Skeletal muscle tissue (tissue), 4 donors: ENCODE measurements around the gene TRPC4AP. TPM values are rescaled to one million over a fixed set of nuclear protein-coding genes. Genes with fewer than 3 reads are reported as not detected.
A peak's percentile ranks its signal among the peaks of the same experiment; 100 is the strongest.
"Not testable (repeated sequence)": the region's sequence is repeated elsewhere in the genome, so short reads cannot be mapped to it uniquely, and the experiment has no call there.

Experiments
- H3K27ac ChIP-seq: one replicate; pipeline ENCODE4 v1.7.0; 2013; ENCODE audit warnings: mild to moderate bottlenecking, low read depth, low read length, inconsistent platforms
- H3K27me3 ChIP-seq, 3 donors: one replicate each; pipeline ENCODE4 v1.7.0; 2013; ENCODE audit warnings: low read length in 3 of 3; ENCODE audit not compliant: control insufficient read depth in 3 of 3, insufficient read depth in 3 of 3
- H3K36me3 ChIP-seq, 3 donors: one replicate each; pipeline ENCODE4 v1.7.0; 2013; ENCODE audit warnings: low read length in 3 of 3; ENCODE audit not compliant: control insufficient read depth in 3 of 3, insufficient read depth in 3 of 3
- H3K4me1 ChIP-seq, 3 donors: one replicate each; pipeline ENCODE4 v1.7.0; 2013; ENCODE audit warnings: low read length in 3 of 3, mild to moderate bottlenecking in 3 of 3; ENCODE audit not compliant: control insufficient read depth in 3 of 3, insufficient read depth in 3 of 3
- H3K4me3 ChIP-seq, 3 donors: one replicate each; pipeline ENCODE4 v1.7.0; 2013; ENCODE audit warnings: low read length in 3 of 3
- H3K9ac ChIP-seq, 3 donors: one replicate each; pipeline ENCODE4 v1.7.0; 2013; ENCODE audit warnings: low read length in 3 of 3, mild to moderate bottlenecking in 3 of 3, moderate library complexity in 2 of 3, low read depth in 1 of 3
- H3K9me3 ChIP-seq, 3 donors: one replicate each; pipeline ENCODE4 v1.7.0; 2013; ENCODE audit warnings: low read length in 3 of 3; ENCODE audit not compliant: control insufficient read depth in 3 of 3
- total RNA-seq: library from RNA; depleted of rRNA; stranded (reverse); fragments of >200 nt; gene quantifications from one replicate; pipeline ENCODE4 v1.2.3, GENCODE V29; 2014
- donor health status: Osteomylitis.

Gene TRPC4AP
- total RNA-seq, 1 donor from 2014 or later, result 49.6 TPM

DNA sequence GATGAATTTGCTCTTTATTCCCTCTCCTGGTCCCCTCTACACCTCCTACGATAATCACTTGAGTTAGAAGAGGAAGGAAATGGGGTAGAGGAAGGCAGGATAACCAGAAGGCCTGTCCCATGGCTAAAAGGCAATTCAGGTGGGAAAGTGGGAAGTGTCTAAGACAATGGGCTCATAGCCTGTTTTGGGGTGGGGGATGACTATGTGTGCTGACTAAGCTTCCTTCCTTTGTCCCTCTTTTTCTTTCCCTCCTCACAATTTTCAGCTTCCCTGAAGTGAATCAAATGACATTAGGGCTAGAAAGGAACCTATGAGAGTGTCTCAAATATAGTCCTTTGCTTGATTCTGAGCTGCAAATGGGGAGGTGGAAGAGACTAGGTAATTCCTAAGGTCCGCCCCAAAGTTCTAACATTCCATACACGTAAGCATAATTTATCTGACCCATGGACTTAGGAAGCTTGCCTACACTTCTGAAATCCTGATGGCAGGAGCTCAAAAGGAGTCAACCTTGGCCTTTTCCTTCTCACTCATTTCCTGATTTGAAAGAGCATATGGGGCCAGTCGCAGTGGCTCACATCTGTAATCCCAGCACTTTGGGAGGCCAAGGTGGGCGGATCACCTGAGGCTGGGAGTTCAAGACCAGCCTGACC lies 30.3 kb upstream of the TRPC4AP start:
- peaks cover 24 to 49% (median 47%) of the 10 kb centered on the region in 3 donors for H3K36me3 ChIP-seq

DNA sequence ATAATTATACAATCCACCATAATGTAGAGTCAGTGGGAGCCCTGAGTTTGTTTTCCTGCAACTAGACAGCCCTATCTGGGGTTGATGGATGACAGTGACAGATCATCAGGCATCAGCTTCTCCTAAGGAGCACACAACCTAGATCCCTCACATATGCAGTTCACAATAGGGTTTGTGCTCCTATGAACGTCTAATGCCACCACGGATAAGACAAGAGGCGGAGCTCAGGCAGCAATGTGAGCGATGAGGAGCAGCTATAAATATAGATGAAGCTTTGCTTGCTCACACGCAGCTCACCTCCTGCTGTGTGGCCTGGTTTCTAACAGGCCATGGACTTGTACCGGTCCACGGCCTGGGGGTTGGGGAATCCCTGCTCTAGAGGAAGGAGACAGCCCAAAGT lies 28.6 kb upstream of the TRPC4AP start:
- no peaks in the 10 kb centered on the region for H3K4me1 ChIP-seq
- H3K27ac ChIP-seq, result no peak overlapping the region
- no peaks in the 10 kb centered on the region for H3K9me3 ChIP-seq
- no peaks in the 10 kb centered on the region for H3K27me3 ChIP-seq
- H3K4me3 ChIP-seq, result no peak overlapping the region
- no peak overlapping the region for H3K9ac ChIP-seq
- peaks cover 24 to 49% (median 43%) of the 10 kb centered on the region in 3 donors for H3K36me3 ChIP-seq

More for the DNA sequence above, 30.3 kb upstream of the TRPC4AP start:
- H3K4me1 ChIP-seq, result no peaks in the 10 kb centered on the region
- H3K4me3 ChIP-seq, result no peak overlapping the region
- H3K27ac ChIP-seq, result no peak overlapping the region
- no peaks in the 10 kb centered on the region for H3K9me3 ChIP-seq
- no peaks in the 10 kb centered on the region for H3K27me3 ChIP-seq
- H3K9ac ChIP-seq, result no peak overlapping the region

GRCh38 chr20:35120012-35120701 lies 27.6 kb upstream of the TRPC4AP start:
- Histone ChIP-seq H3K27ac (no peak overlapping the region), H3K9me3 (no peaks in the 10 kb centered on the region), H3K36me3 (peaks cover 28 to 53% (median 37%) of the 10 kb centered on the region in 3 donors)

GRCh38 chr20:35117629-35118028 lies 25.0 kb upstream of the TRPC4AP start:
- Histone ChIP-seq H3K4me3 (no peak overlapping the region), H3K4me1 (no peaks in the 10 kb centered on the region), H3K27ac (peak overlapping the region; percentile 47), H3K36me3 (peaks cover 23 to 39% (median 27%) of the 10 kb centered on the region in 3 donors), H3K27me3 (no peaks in the 10 kb centered on the region), H3K9ac (no peak overlapping the region), H3K9me3 (no peaks in the 10 kb centered on the region)

More at GRCh38 chr20:35120012-35120701, 27.6 kb upstream of the TRPC4AP start:
- Histone ChIP-seq H3K4me1 (no peaks in the 10 kb centered on the region), H3K4me3 (no peak overlapping the region), H3K9ac (no peak overlapping the region), H3K27me3 (no peaks in the 10 kb centered on the region)

DNA sequence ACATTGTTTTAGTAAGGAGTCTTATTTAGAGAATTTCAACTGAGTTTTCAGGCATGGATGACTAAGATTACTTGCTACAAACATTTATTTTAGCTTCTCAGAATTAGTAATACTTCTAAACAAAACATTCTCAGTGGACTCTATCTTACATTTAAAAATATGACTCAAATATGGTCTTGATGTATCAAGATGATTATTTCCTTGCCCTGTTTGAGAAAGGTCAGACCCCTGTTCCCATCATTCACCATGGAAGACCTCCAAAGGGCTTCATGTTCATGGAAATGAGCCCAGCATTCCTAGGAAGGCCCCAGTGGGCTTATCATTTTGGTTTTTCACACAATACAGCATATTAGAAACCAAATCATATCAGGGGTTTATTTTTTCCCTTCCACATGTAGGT lies 24.6 kb upstream of the TRPC4AP start:
- H3K27me3 ChIP-seq, result no peaks in the 10 kb centered on the region
- peak overlapping the region; percentile 51 for H3K27ac ChIP-seq
- H3K4me3 ChIP-seq, result no peak overlapping the region
- H3K9ac ChIP-seq, result no peak overlapping the region
- peaks cover 22 to 37% (median 24%) of the 10 kb centered on the region in 3 donors for H3K36me3 ChIP-seq
- H3K9me3 ChIP-seq, result no peaks in the 10 kb centered on the region
- no peaks in the 10 kb centered on the region for H3K4me1 ChIP-seq

DNA sequence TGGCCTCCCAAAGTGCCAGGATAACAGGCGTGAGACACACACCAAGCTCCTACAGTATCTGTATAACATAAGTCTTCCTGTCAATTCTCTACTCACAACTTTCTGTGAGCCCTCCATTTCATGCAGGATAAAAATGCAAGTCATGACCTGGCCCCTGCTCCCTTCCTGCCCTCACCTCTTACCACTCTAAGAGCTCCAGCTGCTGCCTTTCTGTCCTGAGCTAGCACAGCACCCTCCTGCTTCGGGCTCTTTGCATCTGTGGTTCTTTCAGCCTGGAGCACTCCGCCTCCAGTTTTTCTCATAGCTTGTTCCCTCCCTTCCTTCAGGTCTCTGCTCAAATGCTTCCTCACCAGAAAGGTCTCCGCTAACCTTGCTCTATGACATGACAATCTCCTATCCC lies 23.7 kb upstream of the TRPC4AP start:
- H3K27me3 ChIP-seq, result no peaks in the 10 kb centered on the region
- H3K4me3 ChIP-seq, result no peak overlapping the region
- peaks cover 0 to 2% (median 0%) of the 10 kb centered on the region in 3 donors for H3K4me1 ChIP-seq
- peak overlapping the region; percentile 51 for H3K27ac ChIP-seq
- H3K9ac ChIP-seq, result no peak overlapping the region
- H3K9me3 ChIP-seq, result no peaks in the 10 kb centered on the region
- peaks cover 14 to 32% (median 15%) of the 10 kb centered on the region in 3 donors for H3K36me3 ChIP-seq

DNA sequence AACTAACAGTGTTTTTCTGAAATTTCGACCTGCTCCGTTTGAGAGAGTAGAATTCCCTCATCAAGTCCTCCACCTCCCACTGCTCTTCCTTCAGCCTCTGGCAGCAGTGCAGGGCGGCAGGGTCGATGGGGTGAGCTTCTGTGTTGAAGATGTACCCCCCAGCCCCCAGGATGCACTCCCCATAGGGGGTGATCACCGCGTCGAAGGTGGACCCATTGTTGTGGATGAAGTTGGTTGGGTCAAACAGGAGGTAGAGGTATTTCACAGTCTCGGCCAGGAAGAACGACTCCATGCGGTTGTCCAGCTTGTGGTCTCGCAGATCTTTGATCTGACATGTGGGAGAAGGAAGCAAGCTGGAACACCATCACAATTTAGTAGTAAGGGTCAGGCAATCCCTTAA lies 23.0 kb upstream of the TRPC4AP start:
- H3K4me3 ChIP-seq, result no peak overlapping the region

DNA sequence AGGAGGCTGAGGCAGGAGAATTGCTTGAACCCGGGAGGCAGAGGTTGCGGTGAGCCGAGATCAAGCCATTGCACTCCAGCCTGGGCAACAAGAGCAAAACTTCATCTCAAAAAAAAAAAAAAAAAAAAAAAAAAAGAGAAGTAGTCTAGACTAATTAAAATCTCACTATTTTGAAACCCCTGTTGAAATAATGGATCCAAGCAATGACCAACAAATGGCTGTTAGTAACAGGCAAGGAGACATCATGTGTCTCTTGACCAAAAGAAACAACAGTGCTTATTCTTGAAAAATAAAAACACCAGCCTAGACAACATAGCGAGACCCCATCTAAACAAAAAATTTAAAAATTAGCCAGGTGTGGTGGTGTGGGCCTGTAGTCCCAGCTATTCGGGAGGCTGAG lies 19.7 kb upstream of the TRPC4AP start:
- peaks cover 0 to 14% (median 6%) of the 10 kb centered on the region in 3 donors for H3K36me3 ChIP-seq
- H3K27ac ChIP-seq, H3K4me1 ChIP-seq, H3K27me3 ChIP-seq, H3K9ac ChIP-seq, H3K9me3 ChIP-seq, H3K4me3 ChIP-seq: not testable (repeated sequence)

More for the DNA sequence above, 23.0 kb upstream of the TRPC4AP start:
- Histone ChIP-seq H3K27me3 (no peaks in the 10 kb centered on the region), H3K27ac (no peak overlapping the region), H3K36me3 (peaks cover 10 to 29% (median 13%) of the 10 kb centered on the region in 3 donors), H3K4me1 (peaks cover 0 to 2% (median 0%) of the 10 kb centered on the region in 3 donors), H3K9me3 (no peaks in the 10 kb centered on the region), H3K9ac (no peak overlapping the region)

DNA sequence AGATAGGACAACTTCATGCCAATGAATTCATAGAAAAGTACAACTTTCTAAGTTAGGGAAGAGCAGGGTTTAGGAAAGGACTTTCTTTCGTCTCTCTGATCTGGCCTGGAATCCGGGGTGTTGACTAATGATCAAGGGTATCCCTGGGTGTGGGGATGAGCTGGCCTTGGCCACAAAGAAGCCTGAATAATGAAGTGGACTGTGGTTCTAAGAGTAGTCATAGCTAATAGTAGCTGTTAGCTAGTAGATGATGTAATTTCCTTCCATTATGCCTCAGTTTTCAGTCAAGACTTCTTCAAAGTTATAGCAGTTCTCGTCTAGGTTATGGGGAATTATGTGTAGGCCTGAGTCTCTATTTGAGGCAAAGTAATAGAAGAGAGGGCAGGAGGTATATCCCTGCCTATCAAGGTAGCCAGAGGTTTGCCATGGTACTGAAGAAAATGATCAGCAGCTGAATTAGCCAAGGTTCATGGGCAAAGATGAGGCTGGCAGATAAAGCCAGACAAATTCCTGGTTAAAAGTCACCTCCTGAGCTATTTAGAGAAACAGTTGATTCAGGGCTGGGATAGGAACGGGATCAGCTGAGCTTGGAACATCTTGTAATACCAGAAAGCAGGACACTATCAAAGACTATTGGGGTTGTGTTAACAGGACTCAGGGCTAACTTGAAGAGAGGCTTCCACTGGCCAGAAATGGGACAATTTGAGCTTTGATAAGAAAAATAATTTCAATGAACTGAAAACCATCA lies 18.7 kb upstream of the TRPC4AP start:
- no peak overlapping the region for H3K4me3 ChIP-seq
- peaks cover 0 to 2% (median 0%) of the 10 kb centered on the region in 3 donors for H3K4me1 ChIP-seq
- H3K27me3 ChIP-seq, result no peaks in the 10 kb centered on the region
- no peaks in the 10 kb centered on the region for H3K9me3 ChIP-seq
- no peak overlapping the region for H3K27ac ChIP-seq
- peaks cover 0 to 11% (median 6%) of the 10 kb centered on the region in 3 donors for H3K36me3 ChIP-seq
- no peak overlapping the region for H3K9ac ChIP-seq

DNA sequence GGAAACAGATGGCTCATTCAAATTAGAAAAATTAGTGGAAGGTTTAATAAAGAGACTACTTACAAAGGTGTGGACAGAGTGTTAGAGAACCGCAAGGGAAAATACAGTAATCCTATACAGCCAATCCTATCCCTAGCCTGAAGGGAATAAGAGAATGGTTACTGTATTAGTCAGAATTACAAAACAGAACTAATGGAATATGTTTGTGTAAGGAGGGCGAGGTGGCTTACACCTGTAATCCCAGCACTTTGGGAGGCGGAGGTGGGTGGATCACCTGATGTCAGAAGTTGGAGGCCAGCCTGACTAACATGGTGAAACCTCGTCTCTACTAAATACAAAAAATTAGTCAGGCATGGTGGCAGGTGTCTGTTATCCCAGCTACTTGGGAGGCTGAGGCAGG lies 16.3 kb upstream of the TRPC4AP start:
- H3K27me3 ChIP-seq, result no peaks in the 10 kb centered on the region
- H3K4me1 ChIP-seq, result peaks cover 0 to 2% (median 0%) of the 10 kb centered on the region in 3 donors
- H3K36me3 ChIP-seq, result no peaks in the 10 kb centered on the region
- H3K27ac ChIP-seq, result no peak overlapping the region
- no peak overlapping the region for H3K9ac ChIP-seq
- H3K4me3 ChIP-seq, result no peak overlapping the region
- H3K9me3 ChIP-seq, result no peaks in the 10 kb centered on the region
